Lung microvascular endothelial cell (primary cell): ENCODE results near the gene CLMN. TPM values are rescaled to one million over a fixed set of nuclear protein-coding genes. Genes with fewer than 3 reads are reported as not detected.
"Not testable (repeated sequence)": the region's sequence is repeated elsewhere in the genome, so short reads cannot be mapped to it uniquely, and the experiment has no call there.

Source experiments
- DNase-seq, 2 donors: peaks; one replicate each; pipeline versions ENCODE4 v3.0.0 to v3.0.0-alpha.2; 2010; ENCODE audit warnings: low read depth in 2 of 2
- total RNA-seq: library from RNA; depleted of rRNA; stranded (reverse); fragments of >200 nt; gene quantifications from 2 replicates; pipeline ENCODE4 v1.2.1, GENCODE V29; 2014

CLMN gene
- total RNA-seq, 1 donor from 2014 or later = 0.20 TPM

- no peak for DNase-seq
Observed at GRCh38 chr14:95222151-95222631, 97.5 kb downstream of the CLMN start.

GRCh38 chr14:95221531-95221930 is 98.2 kb downstream of the CLMN start:
- no peak for DNase-seq

DNA sequence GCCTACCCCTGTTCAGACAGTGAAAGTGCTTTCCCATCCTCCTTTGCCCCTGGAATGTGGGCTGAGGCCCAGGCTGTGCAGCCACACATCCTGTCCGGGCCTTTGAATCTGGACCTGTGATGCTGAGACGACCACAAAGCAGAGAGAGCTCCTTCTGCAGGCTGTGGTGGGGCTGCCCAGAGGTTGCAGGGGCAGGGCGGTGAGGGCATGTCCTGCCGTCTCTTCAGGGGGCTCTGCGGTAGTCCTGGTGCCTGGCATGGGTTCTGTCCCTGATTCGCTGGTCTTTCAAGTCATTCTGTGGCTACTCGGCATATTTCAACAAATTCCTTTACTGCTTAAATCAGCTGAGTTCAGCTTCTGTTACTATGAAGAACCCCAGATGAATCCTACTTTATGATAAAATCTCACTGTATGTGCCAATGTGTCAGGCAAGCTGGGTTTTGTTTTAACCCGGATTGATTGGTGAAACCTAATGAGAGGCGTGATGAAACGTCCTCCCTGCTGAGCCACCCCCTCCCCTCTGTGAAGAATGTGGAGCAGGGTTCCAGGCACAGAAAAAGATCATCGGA is 99.0 kb downstream of the CLMN start:
- DNase-seq = peak in 1 of 2 donors; percentile 19

DNA sequence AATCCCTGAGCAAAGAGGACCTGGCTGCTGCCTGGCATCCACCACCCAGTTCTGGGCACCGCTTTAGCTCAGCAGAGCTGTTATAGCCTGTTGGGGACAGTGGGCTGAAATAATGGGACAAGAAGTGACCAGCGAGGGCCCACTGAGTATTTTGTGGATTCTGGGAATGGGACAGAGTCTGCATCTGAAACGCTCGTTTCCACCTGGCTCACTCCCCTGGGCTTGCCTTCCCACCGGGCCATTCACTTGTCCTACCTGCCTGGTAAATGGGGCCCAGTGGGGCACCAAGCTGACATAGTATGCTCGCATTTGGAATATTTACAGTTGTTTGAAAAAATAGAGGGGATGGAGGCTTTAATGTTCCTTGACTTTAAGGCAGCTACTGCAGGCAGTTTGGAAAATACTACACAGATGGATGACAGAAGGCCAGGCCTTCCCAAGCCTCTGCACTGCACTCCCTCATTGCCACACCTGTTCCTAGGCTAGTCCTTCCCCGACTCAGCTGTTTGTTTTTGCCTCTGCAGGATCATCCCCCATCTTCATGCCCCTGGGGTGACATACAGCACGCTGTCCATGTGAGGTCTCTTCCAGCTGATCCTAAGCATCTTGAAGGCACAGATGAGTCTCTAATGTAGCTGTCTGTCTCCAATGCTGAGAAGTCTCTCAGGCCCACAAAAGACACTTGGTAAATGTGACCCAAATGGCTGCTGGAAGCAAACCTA is 101.1 kb downstream of the CLMN start:
- DNase-seq = no peak

DNA sequence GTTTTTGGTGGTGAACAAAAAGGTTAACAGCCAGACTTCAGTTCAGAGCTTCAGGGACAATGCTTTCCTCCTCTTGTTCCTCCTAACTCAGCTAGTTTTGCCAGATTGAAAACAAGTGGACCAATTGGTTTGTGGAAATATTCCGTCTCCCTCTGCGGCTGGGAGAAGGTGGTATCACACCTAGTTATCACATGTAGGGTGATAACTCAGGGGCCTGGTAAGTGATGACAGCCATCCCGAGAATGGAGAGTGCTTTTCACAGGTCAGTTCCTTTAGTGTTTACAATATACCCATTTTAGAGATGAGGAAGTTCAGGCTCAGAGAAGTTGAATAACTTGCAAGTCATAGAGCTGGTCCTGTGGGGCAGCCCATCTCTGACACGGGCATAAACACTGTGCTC is 101.7 kb downstream of the CLMN start:
- no peak for DNase-seq

GRCh38 chr14:95217391-95217900 is 102.3 kb downstream of the CLMN start:
- peak; percentile 61 to 66 for DNase-seq

DNA sequence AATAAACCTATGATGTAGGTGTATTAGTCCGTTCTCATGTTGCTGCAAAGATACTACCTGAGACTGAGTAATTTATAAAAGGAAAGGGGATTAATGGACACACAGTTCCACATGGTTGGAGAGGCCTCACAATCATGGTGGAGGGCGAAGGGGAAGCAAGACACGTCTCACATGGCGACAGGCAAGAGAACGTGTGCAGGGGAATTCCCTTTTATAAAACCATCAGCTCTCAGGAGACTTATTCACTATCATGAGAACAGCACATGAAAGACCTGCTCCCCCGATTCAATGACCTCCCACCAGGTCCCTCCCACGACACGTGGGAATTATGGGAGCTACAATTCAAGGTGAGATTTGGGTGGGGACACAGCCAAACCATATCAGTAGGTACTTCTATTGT is 103.7 kb downstream of the CLMN start:
- DNase-seq = no peak

DNA sequence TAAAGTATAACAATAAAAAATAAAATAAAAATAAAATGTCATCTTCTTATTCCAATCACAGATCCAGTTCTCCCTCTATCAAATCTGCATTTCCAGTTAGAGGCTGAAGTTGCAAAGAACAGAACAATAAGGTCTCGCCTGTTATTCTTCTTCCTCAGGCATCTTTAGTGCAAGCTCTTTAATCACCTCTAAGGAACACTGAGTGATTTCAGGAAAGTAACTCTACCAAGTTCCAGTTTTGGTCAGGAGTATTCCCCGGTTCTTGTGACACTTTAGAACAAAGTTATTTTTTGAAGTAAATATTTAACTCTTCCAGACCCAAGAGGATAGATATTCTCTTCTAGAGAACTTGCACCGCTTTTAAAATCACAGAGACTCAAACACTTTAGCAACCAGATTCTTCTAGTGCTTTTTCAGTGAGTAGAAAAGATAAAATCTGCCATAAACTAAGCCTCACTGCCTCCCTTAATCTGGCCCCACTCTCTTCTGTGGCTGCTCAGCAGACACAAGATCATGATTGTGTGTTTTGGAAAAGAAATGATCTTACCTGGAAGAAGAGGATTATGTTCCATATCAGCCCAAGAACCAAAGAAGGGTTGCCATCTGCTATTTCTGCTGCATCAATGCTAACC is 104.5 kb downstream of the CLMN start:
- DNase-seq = no peak

- no peak for DNase-seq
Observed at GRCh38 chr14:95213774-95214173, 105.9 kb downstream of the CLMN start.

- no peak for DNase-seq
Observed at GRCh38 chr14:95211721-95212504, 107.8 kb downstream of the CLMN start.

- DNase-seq = no peak
Observed at GRCh38 chr14:95210699-95211098, 109.0 kb downstream of the CLMN start.

GRCh38 chr14:95208598-95208997 is 111.1 kb downstream of the CLMN start:
- no peak for DNase-seq

DNA sequence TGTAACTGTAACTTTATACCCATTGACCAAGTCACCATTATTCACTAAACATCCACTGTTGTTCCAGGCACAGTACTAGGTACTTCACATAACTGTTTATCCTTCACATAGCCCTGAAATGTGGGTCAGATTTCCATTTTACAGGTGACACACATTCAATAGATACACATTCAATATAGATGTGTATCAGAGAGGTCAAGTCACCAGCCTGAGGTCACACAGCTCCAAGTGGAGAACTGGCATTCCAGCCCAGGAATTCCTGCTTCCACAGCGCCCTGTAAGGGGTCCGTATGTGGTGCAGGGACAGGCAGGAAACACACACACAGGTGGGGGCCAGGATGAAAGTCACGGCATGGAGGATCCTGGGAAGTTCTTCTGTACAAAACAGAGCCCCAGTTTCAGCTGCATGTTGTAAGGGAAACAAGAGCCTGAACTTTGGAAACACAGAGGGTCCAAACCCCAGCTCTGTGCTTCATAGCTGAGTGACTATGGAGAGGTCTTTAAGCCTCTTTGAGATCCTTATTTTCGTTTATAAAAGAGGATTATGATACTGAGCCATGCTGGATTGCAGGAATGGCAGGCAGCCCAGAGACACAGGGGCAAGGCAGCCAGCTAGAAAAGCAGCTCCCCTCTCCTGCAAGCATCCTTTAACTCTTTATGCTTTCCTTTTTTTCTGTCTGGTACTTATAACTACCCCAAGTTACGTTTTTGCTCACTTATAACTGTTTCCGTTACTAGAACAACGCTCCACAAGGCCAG is 112.1 kb downstream of the CLMN start:
- DNase-seq = no peak

DNA sequence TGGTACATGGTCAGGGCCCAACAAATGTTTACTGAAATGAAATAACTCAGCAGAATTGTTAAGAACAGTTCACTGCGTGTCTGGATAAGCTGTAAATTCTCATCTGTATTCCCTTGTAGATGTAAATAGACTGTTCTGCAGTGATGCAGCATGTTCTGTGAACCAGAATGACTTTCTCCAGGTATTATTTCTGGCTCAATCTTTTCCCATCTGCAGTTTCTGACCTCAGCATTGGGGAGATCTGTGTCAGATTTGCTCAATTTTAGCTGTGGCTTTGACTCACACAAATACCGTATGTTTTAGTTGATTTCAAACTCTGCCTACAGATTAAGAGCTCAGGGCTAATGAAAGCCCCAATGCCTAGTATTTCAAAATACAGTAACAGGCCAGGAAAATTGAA is 113.2 kb downstream of the CLMN start:
- no peak for DNase-seq

DNA sequence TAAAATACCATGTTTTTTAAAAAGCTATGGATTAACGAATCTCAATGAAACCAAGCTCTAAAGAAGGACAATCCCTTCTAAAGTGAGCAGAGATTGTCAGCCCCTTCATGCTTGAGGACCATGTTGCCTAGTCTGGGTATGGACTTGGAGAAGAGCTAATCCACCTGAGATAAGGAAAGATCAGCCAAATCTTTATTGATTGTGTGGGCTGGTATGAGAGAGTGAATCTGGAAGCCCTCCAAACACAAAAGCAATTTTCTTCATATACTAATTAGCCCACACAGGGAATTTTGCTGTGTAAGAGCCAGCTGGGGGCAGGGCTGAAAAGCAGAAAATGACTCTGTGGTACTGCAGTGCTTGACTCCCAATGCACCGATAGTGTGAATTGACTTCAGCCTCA is 115.0 kb downstream of the CLMN start:
- DNase-seq = no peak

DNA sequence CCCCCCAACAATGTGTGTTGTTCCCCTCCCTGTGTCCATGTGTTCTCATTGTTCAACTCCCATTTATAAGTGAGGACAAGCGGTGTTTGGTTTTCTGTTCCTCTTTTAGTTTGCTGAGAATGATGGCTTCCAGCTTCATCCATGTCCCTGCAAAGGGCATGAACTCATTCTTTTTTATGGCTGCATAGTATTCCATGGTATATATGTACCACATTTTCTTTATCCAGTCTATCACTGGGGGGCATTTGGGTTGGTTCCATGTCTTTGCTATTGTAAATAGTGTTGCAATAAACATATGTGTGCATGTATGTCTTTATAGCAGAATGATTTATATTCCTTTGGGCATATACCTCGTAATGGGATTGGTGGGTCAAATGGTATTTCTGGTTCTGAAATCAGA is 118.0 kb downstream of the CLMN start:
- DNase-seq = not testable (repeated sequence)

GRCh38 chr14:95200404-95200803 is 119.3 kb downstream of the CLMN start:
- DNase-seq = no peak

GRCh38 chr14:95199298-95199983 is 120.3 kb downstream of the CLMN start:
- no peak for DNase-seq

GRCh38 chr14:95198320-95198719 is 121.4 kb downstream of the CLMN start:
- no peak for DNase-seq

DNA sequence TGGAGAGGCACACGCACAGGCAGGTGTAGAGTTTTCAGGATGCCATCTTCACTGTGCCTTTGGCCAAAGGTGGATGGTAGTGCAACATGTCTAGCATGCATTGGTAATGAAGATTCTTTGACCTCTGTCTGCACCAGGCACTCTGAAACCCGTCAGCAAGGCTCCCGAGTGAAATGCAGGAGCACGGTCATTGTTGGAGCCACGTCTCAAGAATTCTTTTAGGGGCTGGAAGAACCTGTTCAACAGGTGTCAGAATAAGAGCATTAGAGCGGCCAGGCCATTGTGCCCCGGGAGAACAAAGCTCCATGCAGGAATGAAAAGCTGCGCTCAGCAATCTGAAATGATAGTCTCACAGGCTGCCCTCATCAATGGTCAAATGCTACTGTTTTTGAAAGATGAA is 122.2 kb downstream of the CLMN start:
- no peak for DNase-seq
